PC-9 (cell line): ENCODE results near the gene PDHX. TPM values are rescaled to one million over a fixed set of nuclear protein-coding genes. Genes with fewer than 3 reads are reported as not detected.

Source experiments
- Bru-seq: library from RNA; stranded (reverse); fragments of 400-500 nt; gene quantifications from one replicate; lab custom pipeline; 2021; lab: Mats Ljungman, UMichigan
- BruChase-seq, 2 experiments: library from RNA; stranded (reverse); fragments of 400-500 nt; gene quantifications; one replicate each; lab custom pipeline; 2021; lab: Mats Ljungman, UMichigan
- BruUV-seq: library from RNA; stranded (reverse); fragments of 400-500 nt; replicated peaks from 2 replicates; lab custom pipeline; 2021; lab: Mats Ljungman, UMichigan
- CTCF ChIA-PET: fragments of 300-600 bp; sonication (Branson Sonifier 250); formaldehyde crosslinking; loops from one replicate; lab custom pipeline; 2022; ENCODE audit warnings: antibody characterized with exemption; lab: Charles Lee
- POLR2A ChIA-PET: fragments of 300-600 bp; sonication (Branson Sonifier 250); formaldehyde crosslinking; loops from one replicate; lab custom pipeline; 2022; ENCODE audit warnings: antibody characterized with exemption; ENCODE audit not compliant: unreplicated experiment; lab: Charles Lee
- DNase-seq, 2 experiments: peaks; one replicate each; pipeline versions ENCODE4 v3.0.0 to v3.0.0-alpha.2; 2015 to 2022; ENCODE audit warnings: mixed read lengths in 1 of 2
- H2AFZ ChIP-seq: fragments of 200-600 bp; sonication (generic); 2 replicates; pipeline ENCODE4 v1.8.1; 2017; ENCODE audit warnings: antibody characterized with exemption
- H3F3A ChIP-seq: fragments of 200-600 bp; sonication (generic); 2 replicates; pipeline ENCODE4 v1.8.1; 2017; ENCODE audit warnings: antibody characterized with exemption, mild to moderate bottlenecking, low read depth; ENCODE audit not compliant: insufficient read depth
- H3K27ac ChIP-seq: fragments of 200-600 bp; sonication (generic); 2 replicates; pipeline ENCODE4 v1.6.1; 2016; ENCODE audit warnings: mixed run types
- H3K27me3 ChIP-seq: fragments of 200-600 bp; sonication (generic); 2 replicates; pipeline ENCODE4 v1.6.1; 2016; ENCODE audit warnings: low read depth, mixed run types; ENCODE audit not compliant: insufficient read depth
- H3K36me3 ChIP-seq: fragments of 200-600 bp; sonication (generic); 2 replicates; pipeline ENCODE4 v1.6.1; 2016; ENCODE audit warnings: low read depth, mixed run types
- H3K4me1 ChIP-seq: fragments of 200-600 bp; sonication (generic); replicated peaks from 2 replicates; pipeline ENCODE4 v1.6.1; 2016; ENCODE audit warnings: mixed run types; ENCODE audit not compliant: insufficient read depth
- H3K4me2 ChIP-seq: fragments of 200-600 bp; sonication (generic); 2 replicates; pipeline ENCODE4 v1.6.1; 2017; ENCODE audit warnings: mixed run types
- H3K4me3 ChIP-seq: fragments of 200-600 bp; sonication (generic); 2 replicates; pipeline ENCODE4 v1.6.1; 2016; ENCODE audit warnings: mixed run types
- H3K79me2 ChIP-seq: fragments of 200-600 bp; sonication (generic); 2 replicates; pipeline ENCODE4 v1.6.1; 2017; ENCODE audit warnings: low read depth, mixed run types
- H3K9me2 ChIP-seq: fragments of 200-600 bp; sonication (generic); 2 replicates; pipeline ENCODE4 v1.8.1; 2017; ENCODE audit warnings: mild to moderate bottlenecking; ENCODE audit not compliant: insufficient read depth
- H3K9me3 ChIP-seq: fragments of 200-600 bp; sonication (generic); 2 replicates; pipeline ENCODE4 v1.8.1; 2016; ENCODE audit warnings: low read depth; ENCODE audit not compliant: insufficient read depth
- H4K20me1 ChIP-seq: fragments of 200-600 bp; sonication (generic); 2 replicates; pipeline ENCODE4 v1.8.1; 2017; ENCODE audit not compliant: insufficient read depth
- EZH2 ChIP-seq: fragments of 200-600 bp; sonication (generic); IDR thresholded peaks from 2 replicates; pipeline ENCODE4 v1.8.0; 2017; ENCODE audit warnings: antibody characterized with exemption, low read depth
- intact Hi-C: fragments of 100-400 bp; cut with micrococcal nuclease; formaldehyde crosslinking; loops from one replicate; pipeline ENCODE4 v1.10.0; 2022; ENCODE audit not compliant: unreplicated experiment
- long read RNA-seq: library from polyadenylated mRNA; stranded (forward); transcript quantifications from one replicate; pipeline ENCODE4 v2.0.0, GENCODE V29; 2022
- total RNA-seq: library from RNA; stranded (reverse); gene quantifications from 2 replicates; pipeline ENCODE4 v1.2.3, GENCODE V29; 2021
- TF ChIP-seq, protein P1 (sequence below): fragments of 200-600 bp; sonication (generic); conservative IDR thresholded peaks from 2 replicates; pipeline ENCODE4 v1.6.1; 2017; ENCODE audit warnings: mixed run types, antibody characterized with exemption, mild to moderate bottlenecking, moderate library complexity

PDHX gene
- total RNA-seq, result 44.7 and 47.0 TPM in 2 replicates
- Bru-seq, nascent RNA, result percentile 88 among the genes with signal in this experiment
- percentile 79 among the genes with signal in this experiment for BruChase-seq, experiment 1, labeled RNA remaining after a 2-hour chase
- BruChase-seq, experiment 2, labeled RNA remaining after a 6-hour chase, result percentile 79 among the genes with signal in this experiment
- long read RNA-seq, transcript PDHX-201 (11 exons, 2,389 nt), result major isoform, 146 of 183 reads
- long read RNA-seq, transcript PDHX-202 (6 exons, 952 nt), result minor isoform, 8 of 183 reads
- long read RNA-seq, partial matches to known transcripts, result 10 of 183 reads
- long read RNA-seq, other reads (novel, unspliced or antisense), result 18 of 183 reads

DNA sequence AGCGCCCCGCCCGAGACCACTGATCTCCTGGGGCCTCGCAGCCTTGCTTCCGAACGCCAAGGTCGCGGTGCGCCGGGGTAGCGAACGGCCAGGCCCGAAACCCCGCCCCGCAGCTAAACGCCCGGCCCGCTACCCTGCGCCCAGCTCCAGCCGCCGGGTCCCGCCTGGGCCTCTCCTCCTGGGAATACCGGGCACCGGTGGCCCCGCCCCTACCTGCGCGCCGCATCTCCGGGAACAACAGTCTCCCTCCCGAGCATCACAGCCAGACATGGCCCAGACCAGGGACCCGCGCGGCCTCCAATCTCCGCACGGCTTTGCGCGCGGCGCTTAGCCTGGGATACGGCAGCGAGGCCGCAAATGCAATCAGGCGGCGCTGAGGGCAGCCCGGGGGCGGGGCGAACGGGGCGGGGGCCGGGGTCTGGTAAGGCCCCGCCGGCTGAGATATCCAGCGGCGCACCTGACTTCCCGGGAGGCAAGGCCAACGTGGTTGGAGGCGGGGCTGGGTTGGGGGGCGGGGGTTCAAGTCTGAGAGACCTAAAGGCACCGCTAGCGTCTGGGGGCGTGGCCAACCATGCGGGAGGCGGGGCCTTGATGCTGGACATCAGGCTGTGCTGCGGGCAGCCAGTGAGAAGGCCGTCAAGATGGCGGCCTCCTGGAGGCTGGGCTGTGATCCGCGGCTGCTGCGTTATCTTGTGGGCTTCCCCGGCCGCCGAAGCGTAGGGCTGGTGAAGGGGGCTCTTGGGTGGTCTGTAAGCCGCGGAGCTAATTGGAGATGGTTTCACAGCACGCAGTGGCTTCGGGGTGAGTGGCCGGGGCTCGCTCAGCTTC, at the start of gene PDHX, which contains the start of gene APIP:
PDHX (plus strand) TSS at position 604 of the 828 bp plus-strand sequence; CDS start at position 642, 38 bp downstream.
APIP (minus strand) TSS at position 365 of the 828 bp plus-strand sequence; CDS start at position 270, 95 bp downstream.
- H2AFZ ChIP-seq, result peak within 1 kb of the TSS; percentile 96
- H3K79me2 ChIP-seq, result peaks cover 71% of the 10 kb centered on the region
- no peaks in the 10 kb centered on the region for H3K9me3 ChIP-seq
- H3K27me3 ChIP-seq, result no peaks in the 10 kb centered on the region
- BruUV-seq, result no TSS peak
- ChIA-PET POLR2A (interaction anchor here (0.6 to 0.9 kb wide), 5 partner anchors 18 to 537 kb away, joined by 3 to 9 read pairs (median 7); no protein-coding TSS in a partner anchor), CTCF (interaction anchor here (0.6 kb wide), 1 partner anchor 10 kb away, joined by 3 read pairs; no protein-coding TSS in a partner anchor)
- H3K4me1 ChIP-seq, result peaks cover 26% of the 10 kb centered on the region
- no peaks in the 10 kb centered on the region for H3K9me2 ChIP-seq
- H3K27ac ChIP-seq, result peak within 1 kb of the TSS; percentile 83
- intact Hi-C loops, result loop anchor here (2.0 to 10.0 kb wide), 3 partner anchors 167 to 811 kb away; partner anchors contain the start of genes FJX1 and NAT10
- DNase-seq, result peak; percentile 98 to 99
- 0 out of 2 replicates have a peak, but pooled peaks cover 4% of the 10 kb centered on the region for H3K36me3 ChIP-seq
- TF ChIP-seq, protein P1, sequence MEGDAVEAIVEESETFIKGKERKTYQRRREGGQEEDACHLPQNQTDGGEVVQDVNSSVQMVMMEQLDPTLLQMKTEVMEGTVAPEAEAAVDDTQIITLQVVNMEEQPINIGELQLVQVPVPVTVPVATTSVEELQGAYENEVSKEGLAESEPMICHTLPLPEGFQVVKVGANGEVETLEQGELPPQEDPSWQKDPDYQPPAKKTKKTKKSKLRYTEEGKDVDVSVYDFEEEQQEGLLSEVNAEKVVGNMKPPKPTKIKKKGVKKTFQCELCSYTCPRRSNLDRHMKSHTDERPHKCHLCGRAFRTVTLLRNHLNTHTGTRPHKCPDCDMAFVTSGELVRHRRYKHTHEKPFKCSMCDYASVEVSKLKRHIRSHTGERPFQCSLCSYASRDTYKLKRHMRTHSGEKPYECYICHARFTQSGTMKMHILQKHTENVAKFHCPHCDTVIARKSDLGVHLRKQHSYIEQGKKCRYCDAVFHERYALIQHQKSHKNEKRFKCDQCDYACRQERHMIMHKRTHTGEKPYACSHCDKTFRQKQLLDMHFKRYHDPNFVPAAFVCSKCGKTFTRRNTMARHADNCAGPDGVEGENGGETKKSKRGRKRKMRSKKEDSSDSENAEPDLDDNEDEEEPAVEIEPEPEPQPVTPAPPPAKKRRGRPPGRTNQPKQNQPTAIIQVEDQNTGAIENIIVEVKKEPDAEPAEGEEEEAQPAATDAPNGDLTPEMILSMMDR, result no peak
- TF ChIP-seq EZH2, result no peak
- H4K20me1 ChIP-seq, result no peaks in the 10 kb centered on the region
- H3F3A ChIP-seq, result peaks cover 10% of the 10 kb centered on the region; the same call in 1 of the 2 replicates
- peak within 1 kb of the TSS; percentile 74 for H3K4me3 ChIP-seq
- peak within 1 kb of the TSS; percentile 97 for H3K4me2 ChIP-seq

DNA sequence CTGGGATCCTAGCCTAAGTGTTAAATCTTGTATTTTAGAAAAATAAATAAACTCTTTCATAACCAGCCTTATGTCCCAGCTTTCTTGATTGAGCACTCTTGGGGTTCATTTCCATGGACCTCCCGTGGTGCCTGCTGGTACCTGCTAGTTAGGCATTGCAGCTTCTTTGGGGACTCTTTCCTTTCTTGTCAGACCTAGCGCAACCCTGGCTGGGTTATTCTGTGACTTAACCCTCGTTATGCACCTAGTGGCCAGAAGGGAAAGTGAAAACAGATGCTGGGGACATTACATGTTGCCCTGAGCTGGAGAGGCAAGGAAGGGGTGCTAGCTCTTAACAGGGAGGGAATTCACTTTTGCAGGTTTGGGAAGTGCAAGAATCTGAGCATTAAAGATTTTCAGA, 47.0 kb upstream of the PDHX start:
- TF ChIP-seq, protein P1, result no peak
- no peak for TF ChIP-seq EZH2
- CTCF ChIA-PET, result interaction anchor here (0.6 kb wide), 1 partner anchor 1036 kb away, joined by 3 read pairs; no protein-coding TSS in a partner anchor
- no TSS peak for BruUV-seq
- DNase-seq, result no peak
- H4K20me1 ChIP-seq, result no peaks in the 10 kb centered on the region
- no peaks in the 10 kb centered on the region for H3K36me3 ChIP-seq
- H3K4me1 ChIP-seq, result no peaks in the 10 kb centered on the region
- H3K9me3 ChIP-seq, result no peaks in the 10 kb centered on the region; the same call in 1 of the 2 replicates
- H3K9me2 ChIP-seq, result no peaks in the 10 kb centered on the region
- H3K27me3 ChIP-seq, result no peaks in the 10 kb centered on the region
- H2AFZ ChIP-seq, result no peak overlapping the region
- no peaks in the 10 kb centered on the region for H3F3A ChIP-seq
- H3K27ac ChIP-seq, result no peak overlapping the region
- no peaks in the 10 kb centered on the region for H3K79me2 ChIP-seq
- POLR2A ChIA-PET, result no interaction called here
- intact Hi-C loops, result no loop called here
- H3K4me3 ChIP-seq, result no peak overlapping the region
- H3K4me2 ChIP-seq, result no peak overlapping the region
